ENCODE measurements around the gene PRSS22.

- TF ChIP-seq FOXA1 (IDR thresholded peaks at IDR 0.05) = no peak
- no peak for TF ChIP-seq FOXM1 (IDR thresholded peaks at IDR 0.05; ENCODE audit: borderline replicate concordance)
- no peak for TF ChIP-seq HDGF (IDR thresholded peaks at IDR 0.05; ENCODE audit: borderline replicate concordance)
Measured at GRCh38 chr16:2808181-2808580, 49.8 kb downstream of the PRSS22 start.

Measured in HEK293T (cell line).